Stimulated activated CD4-positive, alpha-beta T cell treated with anti-CD3 and anti-CD28 coated beads, Interleukin-12 subunit alpha, Interleukin-12 subunit beta, amount 100 ng/mL, for 4 hours (primary cell): ENCODE results near the gene SPHK2.
"Not testable (repeated sequence)": the region's sequence is repeated elsewhere in the genome, so short reads cannot be mapped to it uniquely, and the experiment has no call there.

ENCODE experiments used
- DNase-seq: peaks from one replicate; pipeline ENCODE4 v3.0.0-alpha.2; 2020

The SPHK2 gene, protein sequence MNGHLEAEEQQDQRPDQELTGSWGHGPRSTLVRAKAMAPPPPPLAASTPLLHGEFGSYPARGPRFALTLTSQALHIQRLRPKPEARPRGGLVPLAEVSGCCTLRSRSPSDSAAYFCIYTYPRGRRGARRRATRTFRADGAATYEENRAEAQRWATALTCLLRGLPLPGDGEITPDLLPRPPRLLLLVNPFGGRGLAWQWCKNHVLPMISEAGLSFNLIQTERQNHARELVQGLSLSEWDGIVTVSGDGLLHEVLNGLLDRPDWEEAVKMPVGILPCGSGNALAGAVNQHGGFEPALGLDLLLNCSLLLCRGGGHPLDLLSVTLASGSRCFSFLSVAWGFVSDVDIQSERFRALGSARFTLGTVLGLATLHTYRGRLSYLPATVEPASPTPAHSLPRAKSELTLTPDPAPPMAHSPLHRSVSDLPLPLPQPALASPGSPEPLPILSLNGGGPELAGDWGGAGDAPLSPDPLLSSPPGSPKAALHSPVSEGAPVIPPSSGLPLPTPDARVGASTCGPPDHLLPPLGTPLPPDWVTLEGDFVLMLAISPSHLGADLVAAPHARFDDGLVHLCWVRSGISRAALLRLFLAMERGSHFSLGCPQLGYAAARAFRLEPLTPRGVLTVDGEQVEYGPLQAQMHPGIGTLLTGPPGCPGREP

GRCh38 chr19:48618916-48619691 lies at the start of gene SPHK2, which contains the start of gene RPL18:
SPHK2 (plus strand) TSS chr19:48619506; CDS start chr19:48620515, 1,009 bp downstream.
RPL18 (minus strand) TSS chr19:48619178; CDS start chr19:48619143, 35 bp downstream.
- peak; percentile 96 for DNase-seq

GRCh38 chr19:48569814-48570213 lies 49.5 kb upstream of the SPHK2 start:
- no peak for DNase-seq

- DNase-seq: no peak
These were observed 47.7 kb upstream of the SPHK2 start for GRCh38 chr19:48571378-48572162.

DNA sequence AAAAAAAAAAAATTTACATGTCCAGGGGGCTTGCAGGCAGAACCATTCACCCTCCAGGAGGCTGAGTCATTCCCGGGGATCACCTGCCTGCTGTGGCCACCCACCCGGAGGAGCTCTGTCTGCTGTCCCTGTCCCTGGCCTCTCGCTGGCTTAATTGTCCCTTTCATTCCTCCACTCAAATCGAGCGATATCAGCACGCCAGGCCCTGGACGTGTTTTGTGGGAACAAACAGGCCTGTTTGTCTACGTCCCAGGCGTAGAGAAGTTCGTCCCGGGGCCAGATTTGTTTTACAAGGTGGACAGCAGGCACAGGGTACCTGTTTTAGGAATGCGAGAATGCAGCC lies 46.2 kb upstream of the SPHK2 start:
- no peak for DNase-seq

DNA sequence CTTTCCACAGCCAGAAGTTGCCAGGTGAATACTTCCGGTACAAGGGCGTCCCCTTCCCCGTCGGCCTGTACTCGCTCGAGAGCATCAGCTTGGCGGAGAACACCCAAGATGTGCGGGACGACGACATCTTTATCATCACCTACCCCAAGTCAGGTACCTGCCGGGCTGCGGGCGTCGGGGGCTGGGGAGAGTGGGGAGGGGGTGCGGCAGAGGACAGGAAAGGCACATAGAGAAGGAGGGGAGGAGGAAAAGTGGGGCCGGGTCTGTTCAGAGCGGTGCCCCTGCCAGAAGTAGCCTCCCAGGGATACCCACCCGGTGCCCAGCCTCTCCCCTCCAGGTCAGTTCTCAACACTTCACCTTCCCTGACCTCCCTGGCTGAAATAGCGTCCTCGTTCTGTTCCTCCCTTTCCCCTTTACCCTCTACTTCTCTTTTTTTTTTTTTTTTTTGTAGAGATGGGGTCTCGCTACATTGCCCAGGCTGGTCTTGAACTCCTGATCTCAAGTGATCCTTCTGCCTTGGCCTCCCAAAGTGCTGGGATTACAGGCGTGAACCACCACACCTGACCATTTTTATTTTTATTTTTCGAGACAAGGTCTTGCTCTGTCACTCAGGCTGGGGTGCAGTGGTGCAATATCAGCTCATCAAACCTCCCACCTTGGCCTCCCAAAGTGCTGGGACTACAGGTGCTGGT lies 43.2 kb upstream of the SPHK2 start:
- DNase-seq: no peak

- not testable (repeated sequence) for DNase-seq
These were observed 41.4 kb upstream of the SPHK2 start for GRCh38 chr19:48577908-48578307.

DNA sequence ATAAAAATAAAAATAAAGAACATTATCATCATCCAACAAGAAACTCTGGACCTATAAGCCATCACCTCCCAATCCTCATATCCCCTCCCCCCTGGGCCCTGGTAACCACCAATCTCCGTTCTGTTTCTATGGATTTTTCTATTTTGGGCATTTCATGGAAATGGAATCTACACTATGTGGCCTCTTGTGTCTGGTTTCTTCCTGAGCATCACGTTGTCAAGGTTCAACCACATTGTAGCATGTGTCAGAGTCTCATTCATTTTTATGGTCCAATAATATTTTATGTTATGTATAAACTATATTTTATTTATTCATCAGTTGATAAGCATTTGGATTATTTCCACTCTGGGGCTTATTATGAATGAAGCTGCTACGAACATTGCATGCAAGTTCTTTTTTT lies 40.4 kb upstream of the SPHK2 start:
- no peak for DNase-seq

- DNase-seq: no peak
These were observed 37.1 kb upstream of the SPHK2 start for GRCh38 chr19:48582168-48582567.

DNA sequence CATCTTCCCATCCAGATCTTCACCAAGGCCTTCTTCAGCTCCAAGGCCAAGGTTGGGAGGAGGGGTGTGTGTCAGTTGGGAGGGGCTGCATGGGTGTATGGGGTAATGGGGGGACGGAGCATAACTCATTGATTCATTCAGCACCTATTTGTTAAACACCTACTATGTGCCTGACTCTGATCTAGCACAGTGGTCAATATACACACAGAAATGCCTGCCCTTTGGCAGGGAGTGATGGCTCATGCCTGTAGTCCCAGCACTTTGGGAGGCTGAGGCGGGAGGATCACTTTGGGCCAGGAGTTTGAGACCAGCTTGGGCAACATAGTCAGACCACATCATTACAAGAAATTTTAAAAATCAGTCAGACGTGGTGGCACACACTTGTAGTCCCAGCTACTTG lies 31.9 kb upstream of the SPHK2 start:
- no peak for DNase-seq

GRCh38 chr19:48588670-48589401 lies 30.5 kb upstream of the SPHK2 start:
- peak; percentile 83 for DNase-seq

GRCh38 chr19:48591021-48591420 lies 28.3 kb upstream of the SPHK2 start:
- no peak for DNase-seq

GRCh38 chr19:48595171-48595570 lies 24.1 kb upstream of the SPHK2 start:
- DNase-seq: no peak

- no peak for DNase-seq
These were observed 23.5 kb upstream of the SPHK2 start for GRCh38 chr19:48595833-48596232.

DNA sequence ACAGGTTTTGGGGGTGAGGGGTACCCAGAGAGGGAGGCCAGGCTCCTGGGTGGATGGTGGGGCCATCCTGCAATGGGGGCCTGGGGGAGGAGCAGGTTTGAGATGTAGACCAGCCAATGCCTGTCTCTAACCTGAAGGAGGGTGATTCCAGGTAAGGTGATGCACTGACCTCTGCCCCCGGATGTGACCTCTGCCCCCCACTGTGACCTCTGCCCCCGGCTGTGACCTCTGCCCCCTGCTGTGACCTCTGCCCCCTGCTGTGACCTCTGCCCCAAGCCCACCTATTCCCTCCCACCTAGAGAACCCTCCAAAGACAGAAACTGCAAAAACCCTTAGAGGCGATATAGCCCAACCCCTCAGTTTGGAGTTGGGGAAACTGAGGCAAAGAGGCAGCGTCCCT lies 23.1 kb upstream of the SPHK2 start:
- no peak for DNase-seq

- DNase-seq: no peak
These were observed 22.4 kb upstream of the SPHK2 start for GRCh38 chr19:48596679-48597465.

DNA sequence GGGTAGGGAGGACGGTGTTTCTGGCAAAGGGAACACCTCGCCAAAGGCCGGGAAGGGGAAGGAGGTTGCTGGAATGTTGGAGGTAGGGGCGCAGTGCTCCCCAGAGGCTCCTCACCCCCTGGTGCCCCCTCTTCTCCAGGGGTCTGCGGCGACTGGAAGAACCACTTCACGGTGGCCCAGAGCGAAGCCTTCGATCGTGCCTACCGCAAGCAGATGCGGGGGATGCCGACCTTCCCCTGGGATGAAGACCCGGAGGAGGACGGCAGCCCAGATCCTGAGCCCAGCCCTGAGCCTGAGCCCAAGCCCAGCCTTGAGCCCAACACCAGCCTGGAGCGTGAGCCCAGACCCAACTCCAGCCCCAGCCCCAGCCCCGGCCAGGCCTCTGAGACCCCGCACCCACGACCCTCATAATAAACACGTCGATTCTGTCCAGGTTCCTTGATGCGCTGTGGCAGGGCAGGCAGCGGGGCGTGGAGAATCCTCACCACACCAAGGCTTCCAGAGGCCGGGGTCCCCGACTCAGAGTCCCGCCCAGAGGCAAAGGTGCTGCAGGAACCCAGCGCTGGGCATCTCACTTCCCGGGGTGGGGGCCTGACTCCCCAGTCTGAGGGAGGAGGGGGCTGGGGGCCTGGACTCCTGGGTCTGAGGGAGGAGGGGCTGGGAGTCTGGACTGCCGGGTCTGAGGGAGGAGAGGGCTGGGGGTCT lies 20.2 kb upstream of the SPHK2 start:
- DNase-seq: no peak

GRCh38 chr19:48600679-48601417 lies 18.5 kb upstream of the SPHK2 start:
- no peak for DNase-seq

DNA sequence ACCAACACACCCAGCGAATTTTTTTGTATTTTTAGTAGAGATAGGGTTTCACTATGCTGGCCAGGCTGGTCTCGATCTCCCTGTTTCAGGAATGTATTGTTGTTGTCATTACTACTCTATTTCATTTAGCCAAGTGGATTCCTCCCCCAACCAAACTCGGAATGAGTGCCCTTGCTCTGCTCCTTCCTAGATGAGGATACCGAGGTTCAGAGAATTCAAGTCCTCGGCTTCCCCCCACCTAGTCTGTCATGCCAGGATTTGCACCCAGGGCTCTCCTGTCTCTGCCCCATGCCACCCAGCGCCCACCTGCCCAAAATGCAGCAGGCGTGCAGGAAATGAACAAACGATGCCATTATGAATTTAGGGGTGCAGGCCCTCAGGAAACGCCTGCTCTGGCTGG lies 16.3 kb upstream of the SPHK2 start:
- no peak for DNase-seq

DNA sequence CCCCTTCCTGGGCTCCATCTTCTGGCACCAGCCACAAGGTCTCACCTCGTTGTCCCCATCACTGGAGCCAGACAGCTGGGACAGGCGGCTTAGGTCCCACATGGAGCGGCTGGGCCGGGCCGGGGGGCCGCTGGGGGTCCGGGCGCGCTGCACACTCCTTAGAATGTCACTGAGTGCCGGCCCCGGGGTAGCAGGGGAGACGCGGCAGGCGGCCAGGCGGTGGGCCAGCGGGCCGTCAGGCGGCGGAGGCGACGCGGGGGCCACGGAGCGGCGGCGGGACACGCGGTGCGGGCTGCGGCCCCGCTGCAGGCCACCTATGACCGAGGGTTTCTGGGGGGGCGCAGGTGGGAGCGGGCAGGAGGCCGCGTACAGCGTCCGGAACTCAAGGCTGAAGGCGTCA lies 15.9 kb upstream of the SPHK2 start:
- no peak for DNase-seq
